ENCODE results near the gene MYO18A.
"Not testable (repeated sequence)": the region's sequence is repeated elsewhere in the genome, so short reads cannot be mapped to it uniquely, and the experiment has no call there.

MYO18A gene, protein sequence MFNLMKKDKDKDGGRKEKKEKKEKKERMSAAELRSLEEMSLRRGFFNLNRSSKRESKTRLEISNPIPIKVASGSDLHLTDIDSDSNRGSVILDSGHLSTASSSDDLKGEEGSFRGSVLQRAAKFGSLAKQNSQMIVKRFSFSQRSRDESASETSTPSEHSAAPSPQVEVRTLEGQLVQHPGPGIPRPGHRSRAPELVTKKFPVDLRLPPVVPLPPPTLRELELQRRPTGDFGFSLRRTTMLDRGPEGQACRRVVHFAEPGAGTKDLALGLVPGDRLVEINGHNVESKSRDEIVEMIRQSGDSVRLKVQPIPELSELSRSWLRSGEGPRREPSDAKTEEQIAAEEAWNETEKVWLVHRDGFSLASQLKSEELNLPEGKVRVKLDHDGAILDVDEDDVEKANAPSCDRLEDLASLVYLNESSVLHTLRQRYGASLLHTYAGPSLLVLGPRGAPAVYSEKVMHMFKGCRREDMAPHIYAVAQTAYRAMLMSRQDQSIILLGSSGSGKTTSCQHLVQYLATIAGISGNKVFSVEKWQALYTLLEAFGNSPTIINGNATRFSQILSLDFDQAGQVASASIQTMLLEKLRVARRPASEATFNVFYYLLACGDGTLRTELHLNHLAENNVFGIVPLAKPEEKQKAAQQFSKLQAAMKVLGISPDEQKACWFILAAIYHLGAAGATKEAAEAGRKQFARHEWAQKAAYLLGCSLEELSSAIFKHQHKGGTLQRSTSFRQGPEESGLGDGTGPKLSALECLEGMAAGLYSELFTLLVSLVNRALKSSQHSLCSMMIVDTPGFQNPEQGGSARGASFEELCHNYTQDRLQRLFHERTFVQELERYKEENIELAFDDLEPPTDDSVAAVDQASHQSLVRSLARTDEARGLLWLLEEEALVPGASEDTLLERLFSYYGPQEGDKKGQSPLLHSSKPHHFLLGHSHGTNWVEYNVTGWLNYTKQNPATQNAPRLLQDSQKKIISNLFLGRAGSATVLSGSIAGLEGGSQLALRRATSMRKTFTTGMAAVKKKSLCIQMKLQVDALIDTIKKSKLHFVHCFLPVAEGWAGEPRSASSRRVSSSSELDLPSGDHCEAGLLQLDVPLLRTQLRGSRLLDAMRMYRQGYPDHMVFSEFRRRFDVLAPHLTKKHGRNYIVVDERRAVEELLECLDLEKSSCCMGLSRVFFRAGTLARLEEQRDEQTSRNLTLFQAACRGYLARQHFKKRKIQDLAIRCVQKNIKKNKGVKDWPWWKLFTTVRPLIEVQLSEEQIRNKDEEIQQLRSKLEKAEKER (N-terminal part only)

DNA sequence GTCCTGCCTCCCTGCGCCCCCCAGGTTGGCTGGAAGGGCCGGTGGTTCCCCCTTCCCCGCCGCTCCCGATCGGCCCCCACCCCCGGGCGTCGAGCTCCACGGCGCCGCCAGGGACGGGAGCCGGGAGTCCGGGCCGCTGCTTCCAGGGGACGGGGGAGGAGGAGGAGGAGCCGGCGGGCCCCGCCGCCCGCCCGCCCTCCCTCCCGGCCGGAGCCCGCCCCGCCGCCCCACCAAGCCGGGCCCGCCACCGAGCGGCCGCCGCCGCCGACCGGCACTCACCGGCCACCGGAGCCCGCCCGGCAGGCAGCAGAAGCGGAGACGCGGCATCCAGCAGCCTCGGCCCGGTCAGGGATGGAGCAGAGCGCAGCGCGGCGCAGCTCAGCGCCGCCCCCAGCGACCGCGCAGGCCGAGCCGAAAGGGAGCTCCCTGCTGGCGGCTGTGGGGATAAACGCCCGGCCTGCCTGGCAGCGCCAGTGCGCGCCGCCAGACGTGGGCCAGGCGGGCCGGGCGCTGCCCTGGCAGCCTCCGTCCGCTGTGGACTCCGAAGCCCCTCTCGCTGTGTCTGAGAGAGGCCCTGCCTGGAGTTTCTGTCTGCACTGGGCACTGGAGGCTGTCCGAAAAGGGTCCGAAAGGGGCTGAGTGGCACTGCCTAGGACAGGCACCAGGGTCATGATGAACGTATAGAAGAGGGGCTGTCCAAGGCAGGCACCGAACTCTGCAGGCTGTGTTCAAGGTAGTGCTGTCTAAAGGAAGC, at the start of gene MYO18A:
Gene MYO18A, minus strand, starts transcription at position 365 of the 754 bp plus-strand sequence. CDS start 13,458 bp downstream, outside the sequence.
- peaks cover 53% of the 10 kb centered on the region for H3K4me1 ChIP-seq
- 0 out of 2 replicates have a peak, but pooled peaks cover 5% of the 10 kb centered on the region for H4K20me1 ChIP-seq
- H3K27me3 ChIP-seq: no peaks in the 10 kb centered on the region
- H3K4me3 ChIP-seq: peak within 1 kb of the TSS; percentile 72
- H3K9ac ChIP-seq: peak within 1 kb of the TSS; percentile 77
- H3K27ac ChIP-seq: peak within 1 kb of the TSS; percentile 61
- H3K36me3 ChIP-seq: no peaks in the 10 kb centered on the region
- peak within 1 kb of the TSS; percentile 98 for H3K4me2 ChIP-seq
- no peak for TF ChIP-seq Cebpa-rat (IDR thresholded peaks at IDR 0.05)
- H3K9me3 ChIP-seq: peaks cover 11% of the 10 kb centered on the region

DNA sequence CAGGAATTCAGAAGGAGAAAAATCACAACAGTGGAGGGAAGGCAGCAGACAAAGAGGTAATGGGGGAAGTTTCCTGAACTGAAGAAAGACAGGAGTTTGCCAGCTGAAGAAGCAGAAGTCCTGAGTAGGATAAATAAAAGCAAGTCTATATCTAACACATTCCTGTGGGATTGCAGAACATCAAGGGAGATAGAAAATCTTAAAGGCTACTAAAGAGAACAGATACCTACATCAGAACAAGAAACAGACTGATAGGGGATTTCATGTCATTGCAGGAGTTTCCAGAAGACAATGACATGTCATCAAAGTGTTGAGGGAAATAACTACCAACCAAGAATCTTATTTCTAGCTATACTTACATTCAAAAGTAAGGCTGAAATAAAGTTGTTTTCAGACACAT, 45.2 kb upstream of the MYO18A start:
- Histone ChIP-seq H3K9ac (no peak overlapping the region), H4K20me1 (no peaks in the 10 kb centered on the region), H3K9me3 (no peaks in the 10 kb centered on the region), H3K4me2 (peak overlapping the region; percentile 12; the same call in 1 of the 2 replicates), H3K27me3 (no peaks in the 10 kb centered on the region), H3K36me3 (no peaks in the 10 kb centered on the region), H3K27ac (no peak overlapping the region), H3K4me3 (no peak overlapping the region), H3K4me1 (peaks cover 26% of the 10 kb centered on the region)
- TF ChIP-seq Cebpa-rat (IDR thresholded peaks at IDR 0.05): no peak

DNA sequence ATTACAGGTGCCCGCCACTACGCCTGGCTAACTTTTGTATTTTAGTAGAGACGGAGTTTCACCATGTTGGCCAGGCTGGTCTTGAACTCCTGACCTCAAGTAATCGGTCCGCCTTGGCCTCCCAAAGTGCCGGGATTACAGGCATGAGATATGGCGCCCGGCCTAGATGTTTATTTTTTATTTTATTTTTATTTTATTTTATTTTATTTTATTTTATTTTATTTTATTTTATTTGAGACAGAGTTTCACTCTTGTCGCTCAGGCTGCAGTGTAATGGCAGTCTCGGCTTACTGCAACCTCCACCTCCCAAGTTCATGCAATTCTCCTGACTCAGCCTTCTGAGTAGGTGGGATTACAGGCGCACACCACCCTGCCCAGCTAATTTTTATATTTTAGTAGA, 41.1 kb upstream of the MYO18A start:
- H4K20me1 ChIP-seq, H3K27ac ChIP-seq, H3K9me3 ChIP-seq, H3K4me3 ChIP-seq, H3K4me2 ChIP-seq, H3K27me3 ChIP-seq, H3K9ac ChIP-seq, H3K36me3 ChIP-seq: not testable (repeated sequence)
- peaks cover 36% of the 10 kb centered on the region for H3K4me1 ChIP-seq

DNA sequence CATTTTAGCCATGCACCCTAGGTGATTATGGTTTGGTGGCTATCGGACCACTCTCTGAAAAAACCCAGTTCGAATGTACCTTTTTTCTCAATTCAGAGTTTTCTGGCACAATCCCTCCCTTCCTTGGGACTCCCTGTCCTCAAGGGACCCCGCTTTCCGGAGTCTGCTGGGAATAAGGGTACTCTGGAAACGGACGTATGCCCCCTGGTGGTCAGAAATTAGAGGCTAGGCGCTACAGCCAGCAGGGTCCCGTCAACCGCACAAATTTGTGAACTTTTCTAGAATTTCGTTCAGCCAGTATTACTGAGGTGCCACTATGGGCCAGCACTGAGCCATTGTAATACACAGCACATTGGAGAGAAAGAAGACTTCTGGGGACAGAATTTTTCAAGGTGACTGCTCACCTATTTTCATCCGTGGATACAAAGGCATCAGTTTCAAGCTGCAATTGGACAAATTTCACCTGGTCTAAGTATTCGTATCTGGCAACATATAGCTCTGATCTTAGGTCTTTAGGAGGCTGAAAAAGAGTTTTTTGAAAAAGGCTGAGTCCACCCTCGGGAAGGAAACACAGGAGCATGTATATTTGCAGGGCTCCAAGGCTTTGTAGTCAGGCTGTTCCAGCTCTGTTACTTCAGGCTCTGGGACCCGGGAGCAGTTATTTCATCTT, 39.3 kb upstream of the MYO18A start:
- peak overlapping the region; percentile 18; the same call in 1 of the 2 replicates for H3K4me2 ChIP-seq

DNA sequence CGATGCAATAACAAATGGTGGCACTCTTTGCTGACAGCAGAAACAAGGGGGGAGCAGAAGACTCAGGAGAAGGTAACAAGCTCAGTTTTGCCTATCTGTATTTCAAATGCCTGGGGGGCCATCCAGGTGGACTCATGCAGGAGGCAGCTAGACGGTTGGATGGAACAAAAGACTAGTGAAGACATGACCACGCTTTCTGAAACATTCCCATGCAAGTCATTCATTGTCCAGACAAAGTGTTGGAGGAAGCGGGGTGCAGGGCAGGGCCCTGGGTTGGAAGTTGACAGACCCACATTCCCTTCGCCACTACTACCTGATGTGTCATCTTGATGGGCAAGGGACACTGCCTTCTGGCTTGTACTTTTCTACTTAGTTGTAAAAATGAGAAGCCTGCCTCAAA, 36.7 kb upstream of the MYO18A start:
- H3K27me3 ChIP-seq: no peaks in the 10 kb centered on the region
- no peak overlapping the region for H3K4me2 ChIP-seq
- H3K9me3 ChIP-seq: no peaks in the 10 kb centered on the region
- no peaks in the 10 kb centered on the region for H4K20me1 ChIP-seq
- no peaks in the 10 kb centered on the region for H3K36me3 ChIP-seq
- TF ChIP-seq Cebpa-rat (IDR thresholded peaks at IDR 0.05): no peak
- no peak overlapping the region for H3K9ac ChIP-seq
- no peak overlapping the region for H3K27ac ChIP-seq
- no peak overlapping the region for H3K4me3 ChIP-seq
- peaks cover 19% of the 10 kb centered on the region for H3K4me1 ChIP-seq

More for the DNA sequence above, 39.3 kb upstream of the MYO18A start:
- Histone ChIP-seq H3K4me3 (no peak overlapping the region), H4K20me1 (no peaks in the 10 kb centered on the region), H3K9ac (no peak overlapping the region), H3K9me3 (no peaks in the 10 kb centered on the region), H3K36me3 (no peaks in the 10 kb centered on the region), H3K4me1 (peaks cover 28% of the 10 kb centered on the region), H3K27me3 (no peaks in the 10 kb centered on the region), H3K27ac (no peak overlapping the region)
- TF ChIP-seq Cebpa-rat (IDR thresholded peaks at IDR 0.05): no peak

DNA sequence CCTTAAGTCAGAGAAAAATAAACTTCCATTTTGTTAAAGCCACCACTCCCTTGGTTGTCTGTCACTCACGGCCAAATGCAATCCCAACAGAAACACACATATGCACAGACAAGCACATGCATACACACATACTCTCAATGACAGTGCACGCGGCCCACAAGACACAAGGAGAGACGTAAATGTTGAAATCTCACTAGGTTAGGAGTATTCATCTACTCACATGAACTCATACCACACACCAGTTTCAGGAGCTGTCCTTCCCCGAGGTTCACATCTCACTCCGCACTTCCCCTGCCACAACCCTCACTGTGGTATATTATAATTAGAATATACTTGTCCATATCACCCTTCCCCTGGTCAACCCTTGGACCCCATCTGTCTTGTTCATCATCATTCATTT, 36.0 kb upstream of the MYO18A start:
- peaks cover 16% of the 10 kb centered on the region for H3K4me1 ChIP-seq
- no peaks in the 10 kb centered on the region for H3K36me3 ChIP-seq
- no peaks in the 10 kb centered on the region for H3K27me3 ChIP-seq
- TF ChIP-seq Cebpa-rat (IDR thresholded peaks at IDR 0.05): no peak
- H3K9me3 ChIP-seq: no peaks in the 10 kb centered on the region
- no peak overlapping the region for H3K4me2 ChIP-seq
- no peaks in the 10 kb centered on the region for H4K20me1 ChIP-seq
- no peak overlapping the region for H3K4me3 ChIP-seq
- H3K9ac ChIP-seq: no peak overlapping the region
- H3K27ac ChIP-seq: no peak overlapping the region

DNA sequence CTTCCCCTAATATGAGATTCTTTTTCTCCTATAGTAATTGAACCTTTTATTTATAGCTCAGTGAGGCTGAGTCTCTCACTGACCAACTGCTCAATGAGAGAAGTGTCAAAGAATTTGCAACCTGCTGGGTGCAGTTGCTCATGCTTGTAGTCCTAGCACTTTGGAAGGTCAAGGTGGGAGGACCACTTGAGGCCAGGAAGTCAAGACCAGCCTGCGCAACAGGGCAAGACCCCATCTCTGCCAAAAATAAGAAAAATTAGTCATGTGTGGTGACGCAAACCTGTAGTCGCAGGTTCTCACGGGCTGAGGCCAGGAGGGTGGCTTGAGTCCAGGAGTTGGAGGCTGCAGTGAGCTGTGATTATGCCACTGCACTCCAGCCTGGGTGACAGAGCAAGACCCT, 35.5 kb upstream of the MYO18A start:
- Histone ChIP-seq H3K9me3 (no peaks in the 10 kb centered on the region), H3K4me2 (no peak overlapping the region), H3K27ac (no peak overlapping the region), H3K36me3 (no peaks in the 10 kb centered on the region), H3K4me1 (peaks cover 13% of the 10 kb centered on the region), H3K9ac (no peak overlapping the region), H3K27me3 (no peaks in the 10 kb centered on the region), H4K20me1 (no peaks in the 10 kb centered on the region), H3K4me3 (no peak overlapping the region)
- TF ChIP-seq Cebpa-rat (IDR thresholded peaks at IDR 0.05): no peak

DNA sequence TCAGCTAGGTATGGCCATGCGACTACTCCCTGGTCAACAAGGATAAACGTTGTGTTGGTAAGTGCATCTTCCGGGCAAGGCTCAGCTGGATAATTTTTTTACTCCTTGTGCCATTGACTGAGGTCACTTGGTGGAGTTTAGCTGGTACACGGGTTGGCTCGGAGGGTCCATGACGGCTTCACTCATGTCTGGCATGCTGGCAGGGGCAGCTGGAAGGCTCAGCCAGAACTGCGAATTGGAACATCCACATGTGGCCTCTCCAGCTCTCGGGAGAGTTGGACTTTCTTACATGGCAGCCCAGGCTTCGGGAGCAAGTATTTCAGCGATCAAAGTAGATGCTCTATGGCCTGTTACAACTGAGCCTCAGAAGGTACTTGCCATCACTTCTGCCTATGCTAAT, 35.0 kb upstream of the MYO18A start:
- no peak for TF ChIP-seq Cebpa-rat (IDR thresholded peaks at IDR 0.05)

More for the DNA sequence above, 35.0 kb upstream of the MYO18A start:
- Histone ChIP-seq H3K4me3 (no peak overlapping the region), H4K20me1 (no peaks in the 10 kb centered on the region), H3K27me3 (no peaks in the 10 kb centered on the region), H3K4me1 (peaks cover 9% of the 10 kb centered on the region; the same call in 1 of the 2 replicates), H3K9me3 (no peaks in the 10 kb centered on the region), H3K27ac (no peak overlapping the region), H3K9ac (no peak overlapping the region), H3K4me2 (no peak overlapping the region), H3K36me3 (no peaks in the 10 kb centered on the region)
